CD14-positive monocyte (primary cell): ENCODE data around the gene PHLDB2. TPM values are rescaled to one million over a fixed set of nuclear protein-coding genes. Genes with fewer than 3 reads are reported as not detected.

Experiments used
- DNase-seq, 3 donors: peaks; one replicate each; pipeline ENCODE4 v3.0.0-alpha.2; 2011 to 2022
- H2AFZ ChIP-seq: 2 replicates; pipeline ENCODE4 v1.6.0; 2012; ENCODE audit warnings: mild to moderate bottlenecking, low read depth, low read length, inconsistent platforms; ENCODE audit not compliant: insufficient read depth, poor library complexity, severe bottlenecking
- H3K27ac ChIP-seq, 2 donors: 1 replicate in 1 of 2; 2 replicates in 1 of 2; pipeline ENCODE4 v1.5.1; 2012 to 2013; ENCODE audit warnings: low read length in 2 of 2, control low read depth in 1 of 2, inconsistent platforms in 1 of 2, low read depth in 1 of 2, mild to moderate bottlenecking in 1 of 2
- H3K27me3 ChIP-seq, 2 donors: one replicate each; pipeline versions ENCODE4 v1.6.0 to v1.6.1; 2011 to 2013; ENCODE audit warnings: low read length in 2 of 2; ENCODE audit not compliant: control insufficient read depth in 2 of 2, insufficient read depth in 2 of 2
- H3K36me3 ChIP-seq, 2 donors: replicated peaks in 1 of 2; 1 replicate in 1 of 2; 2 replicates in 1 of 2; pipeline versions ENCODE4 v1.5.1 to v1.6.1; 2012 to 2013; ENCODE audit warnings: low read length in 2 of 2, control low read depth in 1 of 2, inconsistent platforms in 1 of 2, mild to moderate bottlenecking in 1 of 2; ENCODE audit not compliant: insufficient read depth in 2 of 2, control insufficient read depth in 1 of 2
- H3K4me1 ChIP-seq, 2 donors: 1 replicate in 1 of 2; 2 replicates in 1 of 2; pipeline versions ENCODE4 v1.5.1 to v1.6.1; 2012 to 2013; ENCODE audit warnings: low read length in 2 of 2, control low read depth in 1 of 2, inconsistent platforms in 1 of 2, mild to moderate bottlenecking in 1 of 2, moderate library complexity in 1 of 2; ENCODE audit not compliant: insufficient read depth in 2 of 2, control insufficient read depth in 1 of 2
- H3K4me2 ChIP-seq: replicated peaks from 2 replicates; pipeline ENCODE3; 2012; ENCODE audit warnings: low read length, moderate library complexity, mild to moderate bottlenecking; ENCODE audit not compliant: poor library complexity, severe bottlenecking; ENCODE audit errors: extremely low read depth
- H3K4me3 ChIP-seq, 3 experiments: fragments of 200-600 bp in 1 of 3; sonication (generic) in 1 of 3; replicated peaks in 1 of 3; 1 replicate in 2 of 3; 2 replicates in 1 of 3; pipeline ENCODE4 v1.5.1; 2011 to 2013; ENCODE audit warnings: low read length in 3 of 3, mild to moderate bottlenecking in 3 of 3, control low read depth in 2 of 3, low read depth in 2 of 3, inconsistent platforms in 1 of 3, moderate library complexity in 1 of 3
- H3K79me2 ChIP-seq: 2 replicates; pipeline ENCODE4 v1.6.0; 2012; ENCODE audit warnings: mild to moderate bottlenecking, control low read depth, inconsistent platforms, low read length, moderate library complexity; ENCODE audit not compliant: insufficient read depth
- H3K9ac ChIP-seq: 2 replicates; pipeline ENCODE4 v1.6.0; 2017; ENCODE audit warnings: low read length, mild to moderate bottlenecking; ENCODE audit not compliant: insufficient read depth, poor library complexity, severe bottlenecking
- H3K9me3 ChIP-seq, 2 donors: replicated peaks in 1 of 2; 1 replicate in 1 of 2; 2 replicates in 1 of 2; pipeline versions ENCODE4 v1.5.1 to v1.6.1; 2012 to 2013; ENCODE audit warnings: low read length in 2 of 2, control low read depth in 1 of 2; ENCODE audit not compliant: control insufficient read depth in 1 of 2, insufficient read depth in 1 of 2
- H4K20me1 ChIP-seq: 2 replicates; pipeline ENCODE4 v1.6.0; 2012; ENCODE audit warnings: mild to moderate bottlenecking, low read length, control low read depth, moderate library complexity; ENCODE audit not compliant: insufficient read depth
- H3K27ac Mint-ChIP-seq, 7 donors: one replicate each; pipeline ENCODE4 v1.8.0; 2020; ENCODE audit warnings: mild to moderate bottlenecking in 7 of 7, mixed read lengths in 7 of 7, moderate library complexity in 6 of 7, inconsistent platforms in 2 of 7
- H3K27me3 Mint-ChIP-seq, 3 donors: one replicate each; pipeline ENCODE4 v1.8.0; 2021 to 2022; ENCODE audit warnings: low read depth in 3 of 3, mild to moderate bottlenecking in 3 of 3, mixed read lengths in 3 of 3, moderate library complexity in 3 of 3, inconsistent platforms in 1 of 3
- H3K36me3 Mint-ChIP-seq, 2 donors: one replicate each; pipeline ENCODE4 v1.8.0; 2020; ENCODE audit warnings: mixed read lengths in 2 of 2, inconsistent platforms in 1 of 2, mild to moderate bottlenecking in 1 of 2
- H3K4me1 Mint-ChIP-seq: one replicate; pipeline ENCODE4 v1.8.0; 2020; ENCODE audit warnings: mild to moderate bottlenecking, mixed read lengths
- H3K4me3 Mint-ChIP-seq, 2 donors: one replicate each; pipeline ENCODE4 v1.8.0; 2020; ENCODE audit warnings: mild to moderate bottlenecking in 2 of 2, mixed read lengths in 2 of 2, moderate library complexity in 1 of 2
- H3K9me3 Mint-ChIP-seq, 7 donors: one replicate each; pipeline ENCODE4 v1.8.0; 2020 to 2022; ENCODE audit warnings: mixed read lengths in 7 of 7, mild to moderate bottlenecking in 6 of 7, moderate library complexity in 6 of 7, inconsistent platforms in 2 of 7
- CTCF ChIP-seq: fragments of 200-600 bp; IDR thresholded peaks from one replicate; pipeline ENCODE4 v1.8.0; 2022; ENCODE audit warnings: antibody characterized with exemption, mild to moderate bottlenecking
- WGBS: methylation state at CpG from one replicate; pipeline ENCODE4 v1.1.5; 2013; ENCODE audit warnings: missing lambda C conversion rate; ENCODE audit not compliant: insufficient coverage; 5-methylcytosine and 5-hydroxymethylcytosine counted together
- intact Hi-C, 2 donors: fragments of 100-400 bp; cut with micrococcal nuclease; formaldehyde crosslinking; loops; one replicate each; pipeline versions ENCODE4 v1.15.0 to v1.15.1; 2023
- polyA plus RNA-seq, 3 donors: library from polyadenylated mRNA; depleted of rRNA in 1 of 3; unstranded in 2 of 3; stranded (reverse) in 1 of 3; fragments of 300-500 nt in 2 of 3; fragments of >200 nt in 1 of 3; fragmentation: Illumina TruSeq in 2 of 3; gene quantifications; 1 replicate in 2 of 3; 2 replicates in 1 of 3; pipeline ENCODE4 v1.2.3, GENCODE V29; 2012 to 2021

Gene PHLDB2
- polyA plus RNA-seq, 3 donors: 0.08 TPM; not detected in 2

DNA sequence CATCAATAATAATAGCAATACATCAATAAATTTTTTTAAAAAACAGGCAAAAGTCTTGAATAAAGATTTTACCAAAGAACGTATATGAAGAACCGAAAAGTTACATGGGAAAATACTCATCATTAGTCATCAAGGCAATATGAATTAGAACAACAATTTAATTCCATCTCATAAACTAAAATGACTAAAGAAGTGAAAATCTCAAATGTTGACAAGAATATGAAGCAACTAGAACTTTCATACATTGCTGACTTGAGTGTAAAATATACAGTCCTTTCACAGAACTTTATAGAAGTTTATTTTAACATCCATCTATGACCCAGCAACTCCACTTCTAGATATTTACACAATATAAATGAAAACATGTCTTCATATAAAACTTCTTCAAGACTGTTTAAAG lies 84.5 kb downstream of the PHLDB2 start:
- H3K4me1 Mint-ChIP-seq: no peaks in the 10 kb centered on the region
- peaks cover 0 to 2% (median 0%) of the 10 kb centered on the region in 7 donors for H3K9me3 Mint-ChIP-seq
- no peaks in the 10 kb centered on the region for H3K36me3 Mint-ChIP-seq
- H3K9ac ChIP-seq: no peak overlapping the region
- DNase-seq: no peak
- H3K79me2 ChIP-seq: no peaks in the 10 kb centered on the region
- no peak overlapping the region for H3K4me2 ChIP-seq
- H3K27ac Mint-ChIP-seq: no peak overlapping the region
- H3K9me3 ChIP-seq: no peaks in the 10 kb centered on the region
- H3K36me3 ChIP-seq: no peaks in the 10 kb centered on the region
- H3K4me3 ChIP-seq: no peak overlapping the region
- no peaks in the 10 kb centered on the region for H4K20me1 ChIP-seq
- no CpG with 5 or more reads among the region's 2 CpGs for whole genome bisulfite sequencing
- no peak for TF ChIP-seq CTCF
- no peak overlapping the region for H3K27ac ChIP-seq
- no peak overlapping the region for H3K4me3 Mint-ChIP-seq
- no peaks in the 10 kb centered on the region for H3K4me1 ChIP-seq
- intact Hi-C loops: no loop called here
- no peak overlapping the region for H2AFZ ChIP-seq
- H3K27me3 ChIP-seq: no peaks in the 10 kb centered on the region
- peaks cover 0 to 4% (median 0%) of the 10 kb centered on the region in 3 donors for H3K27me3 Mint-ChIP-seq

DNA sequence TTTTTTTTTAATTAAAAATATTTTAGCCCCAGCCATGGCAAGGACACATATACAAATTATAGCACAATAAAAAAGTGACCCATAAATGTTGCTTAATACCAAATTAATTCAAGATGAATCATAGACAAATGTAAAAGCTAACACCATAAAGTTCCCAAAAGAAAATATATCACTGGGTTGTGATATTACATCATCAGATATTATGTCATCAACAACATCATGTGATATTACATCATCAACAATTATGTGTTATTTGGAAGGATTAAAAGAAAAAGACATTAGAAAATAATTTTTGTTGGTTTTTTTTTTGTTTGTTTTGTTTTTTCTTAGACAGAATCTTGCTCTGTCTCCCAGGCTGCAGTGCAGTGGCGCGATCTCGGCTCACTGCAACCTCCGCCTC lies 85.3 kb downstream of the PHLDB2 start:
- Histone ChIP-seq H3K27me3 (no peaks in the 10 kb centered on the region), H3K4me1 (no peaks in the 10 kb centered on the region), H3K36me3 (no peaks in the 10 kb centered on the region), H3K79me2 (no peaks in the 10 kb centered on the region), H2AFZ (no peak overlapping the region), H3K4me2 (no peak overlapping the region), H3K9me3 (no peaks in the 10 kb centered on the region), H3K27ac (no peak overlapping the region), H3K4me3 (no peak overlapping the region), H3K9ac (no peak overlapping the region), H4K20me1 (no peaks in the 10 kb centered on the region)
- 100% methylated on average over 4 of the region's 4 CpGs for WGBS
- H3K9me3 Mint-ChIP-seq: peaks cover 0 to 2% (median 0%) of the 10 kb centered on the region in 7 donors
- DNase-seq: peak; percentile 3 to 43 (median 4)
- H3K27me3 Mint-ChIP-seq: peaks cover 0 to 9% (median 0%) of the 10 kb centered on the region in 3 donors
- intact Hi-C loops: no loop called here
- no peaks in the 10 kb centered on the region for H3K36me3 Mint-ChIP-seq
- no peak for TF ChIP-seq CTCF
- no peak overlapping the region for H3K27ac Mint-ChIP-seq
- H3K4me3 Mint-ChIP-seq: no peak overlapping the region
- no peaks in the 10 kb centered on the region for H3K4me1 Mint-ChIP-seq
